Trophoblast cell (in vitro differentiated cells and primary cell): Measurements from ENCODE around the gene OBSL1.

Experiments used
- DNase-seq, 2 donors: peaks; one replicate each; pipeline ENCODE4 v3.0.0-alpha.2; 2016
- H2AFZ ChIP-seq: 2 replicates; pipeline ENCODE4 v1.6.1; 2013; ENCODE audit warnings: low read length, moderate library complexity, mild to moderate bottlenecking; ENCODE audit not compliant: insufficient read depth, poor library complexity
- H2AK5ac ChIP-seq: 2 replicates; pipeline ENCODE4 v1.6.1; 2013; ENCODE audit warnings: mild to moderate bottlenecking, low read length
- H2BK120ac ChIP-seq: 2 replicates; pipeline ENCODE4 v1.6.1; 2013; ENCODE audit warnings: low read length, mild to moderate bottlenecking, moderate library complexity; ENCODE audit not compliant: insufficient read depth, poor library complexity
- H2BK12ac ChIP-seq: 2 replicates; pipeline ENCODE4 v1.6.1; 2013; ENCODE audit warnings: mild to moderate bottlenecking, low read length, moderate library complexity
- H2BK5ac ChIP-seq: 2 replicates; pipeline ENCODE4 v1.6.1; 2013; ENCODE audit warnings: low read length, low read depth, moderate library complexity, mild to moderate bottlenecking; ENCODE audit not compliant: poor library complexity
- H3K14ac ChIP-seq: 2 replicates; pipeline ENCODE4 v1.6.1; 2013; ENCODE audit warnings: mild to moderate bottlenecking, low read length
- H3K18ac ChIP-seq: 2 replicates; pipeline ENCODE4 v1.6.1; 2013; ENCODE audit warnings: mild to moderate bottlenecking, low read length
- H3K23ac ChIP-seq: 2 replicates; pipeline ENCODE4 v1.6.1; 2013; ENCODE audit warnings: low read length
- H3K27ac ChIP-seq: 2 replicates; pipeline ENCODE4 v1.5.1; 2013; ENCODE audit warnings: low read depth, mild to moderate bottlenecking, inconsistent platforms, low read length, moderate library complexity
- H3K27me3 ChIP-seq: 2 replicates; pipeline ENCODE4 v1.6.1; 2013; ENCODE audit warnings: inconsistent platforms, mild to moderate bottlenecking, low read length, moderate library complexity; ENCODE audit not compliant: insufficient read depth
- H3K36me3 ChIP-seq, 2 experiments: 1 replicate in 1 of 2; 2 replicates in 1 of 2; pipeline ENCODE4 v1.6.1; 2013; ENCODE audit warnings: low read length in 2 of 2, mild to moderate bottlenecking in 2 of 2, moderate library complexity in 1 of 2; ENCODE audit not compliant: insufficient read depth in 2 of 2, control insufficient read depth in 1 of 2
- H3K4ac ChIP-seq: 2 replicates; pipeline ENCODE4 v1.6.1; 2013; ENCODE audit warnings: low read depth, mild to moderate bottlenecking, low read length, moderate library complexity
- H3K4me1 ChIP-seq, 2 experiments: 1 replicate in 1 of 2; 2 replicates in 1 of 2; pipeline ENCODE4 v1.6.1; 2013; ENCODE audit warnings: low read length in 2 of 2, mild to moderate bottlenecking in 2 of 2, moderate library complexity in 1 of 2; ENCODE audit not compliant: insufficient read depth in 2 of 2, control insufficient read depth in 1 of 2
- H3K4me2 ChIP-seq: 2 replicates; pipeline ENCODE4 v1.6.1; 2013; ENCODE audit warnings: inconsistent platforms, mild to moderate bottlenecking, low read length, moderate library complexity
- H3K4me3 ChIP-seq: 2 replicates; pipeline ENCODE4 v1.5.1; 2013; ENCODE audit warnings: mild to moderate bottlenecking, low read depth, low read length, inconsistent platforms
- H3K79me1 ChIP-seq: one replicate; pipeline ENCODE4 v1.6.1; 2013; ENCODE audit warnings: low read length
- H3K79me2 ChIP-seq: 2 replicates; pipeline ENCODE4 v1.6.1; 2013; ENCODE audit warnings: low read length, mild to moderate bottlenecking; ENCODE audit not compliant: control insufficient read depth, insufficient read depth, poor library complexity
- H3K9ac ChIP-seq: 2 replicates; pipeline ENCODE4 v1.6.1; 2013; ENCODE audit warnings: mild to moderate bottlenecking, low read length
- H3K9me3 ChIP-seq: 2 replicates; pipeline ENCODE4 v1.6.1; 2013; ENCODE audit warnings: low read depth, mild to moderate bottlenecking, control low read depth, inconsistent platforms, low read length; ENCODE audit not compliant: insufficient read depth
- H4K12ac ChIP-seq: 2 replicates; pipeline ENCODE4 v1.6.1; 2013; ENCODE audit warnings: low read depth, mild to moderate bottlenecking, low read length, moderate library complexity
- H4K8ac ChIP-seq: 2 replicates; pipeline ENCODE4 v1.6.1; 2013; ENCODE audit warnings: low read depth, mild to moderate bottlenecking, low read length, moderate library complexity
- H4K91ac ChIP-seq: one replicate; pipeline ENCODE4 v1.6.1; 2013; ENCODE audit warnings: low read depth, mild to moderate bottlenecking, low read length, moderate library complexity
- WGBS: extraction: QIAGEN DNeasy Blood & Tissue Kit; methylation state at CpG from one replicate; pipeline ENCODE4 v1.1.7; 2013; ENCODE audit warnings: missing lambda C conversion rate; ENCODE audit not compliant: insufficient read length, insufficient coverage; ENCODE audit errors: extremely low coverage; 5-methylcytosine and 5-hydroxymethylcytosine counted together

OBSL1 gene

DNA sequence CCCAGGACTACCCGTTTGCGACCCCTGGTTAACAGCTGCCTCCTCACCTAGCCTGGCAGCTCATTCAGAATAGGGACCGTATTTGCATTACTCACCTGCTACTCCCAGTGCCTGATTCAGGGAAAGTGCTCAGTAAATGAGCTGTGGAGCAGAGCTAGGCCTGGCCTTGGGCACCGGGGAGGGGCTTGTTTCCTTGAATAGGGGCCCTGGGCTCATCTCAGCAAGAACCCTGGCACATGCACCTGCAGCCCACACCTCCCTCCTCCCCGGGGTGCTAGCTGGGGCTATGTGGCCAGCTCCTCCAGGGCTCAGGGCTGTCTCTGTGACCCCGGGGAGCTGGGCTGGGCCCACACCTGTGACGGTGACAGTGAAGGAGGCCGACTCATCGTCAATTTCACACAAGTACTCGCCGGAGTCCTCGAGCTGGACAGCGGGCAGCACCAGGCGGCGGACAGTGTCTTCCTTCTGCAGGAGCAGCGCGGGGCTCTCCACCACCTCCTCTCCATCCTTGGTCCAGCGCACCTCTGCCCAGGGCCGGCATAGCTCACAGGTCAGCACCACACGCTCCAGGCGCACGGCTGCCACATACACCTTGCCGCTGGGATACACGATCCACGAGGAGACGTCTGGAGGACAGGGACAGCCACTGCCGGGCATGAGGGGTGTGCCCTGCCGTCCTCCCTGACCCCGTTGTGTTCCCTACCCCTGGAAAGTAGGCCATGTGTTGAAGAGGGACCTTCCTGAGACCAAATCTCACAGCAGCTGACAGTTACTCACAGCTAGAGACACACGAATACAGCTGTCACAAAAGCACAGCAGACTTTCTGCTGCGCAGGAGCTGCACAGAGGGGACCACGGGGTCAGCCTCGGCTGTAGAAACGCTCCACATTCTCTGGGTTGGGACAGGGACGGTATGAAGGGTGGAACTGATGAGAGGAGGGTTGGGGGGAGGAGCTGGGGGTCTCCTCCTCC, 9.0 kb downstream of the OBSL1 start:
- Histone ChIP-seq H3K79me2 (no peaks in the 10 kb centered on the region), H3K36me3 (peaks cover 72 to 78% of the 10 kb centered on the region in 2 experiments), H2AFZ (no peak overlapping the region), H2AK5ac (no peak overlapping the region), H3K23ac (no peak overlapping the region), H3K14ac (no peak overlapping the region), H3K18ac (no peak overlapping the region), H2BK12ac (no peak overlapping the region), H3K79me1 (peaks cover 11% of the 10 kb centered on the region), H2BK5ac (no peak overlapping the region), H4K8ac (no peak overlapping the region), H3K9me3 (peaks cover 1% of the 10 kb centered on the region), H3K4me3 (no peak overlapping the region), H4K91ac (no peak overlapping the region), H2BK120ac (no peak overlapping the region), H3K4ac (no peak overlapping the region), H3K4me2 (no peak overlapping the region), H3K27me3 (no peaks in the 10 kb centered on the region), H3K4me1 (peaks cover 22 to 27% of the 10 kb centered on the region in 2 experiments), H4K12ac (no peak overlapping the region), H3K9ac (no peak overlapping the region), H3K27ac (peak overlapping the region; percentile 67)
- no CpG with 5 or more reads among the region's 35 CpGs for WGBS
- DNase-seq, result no peak

DNA sequence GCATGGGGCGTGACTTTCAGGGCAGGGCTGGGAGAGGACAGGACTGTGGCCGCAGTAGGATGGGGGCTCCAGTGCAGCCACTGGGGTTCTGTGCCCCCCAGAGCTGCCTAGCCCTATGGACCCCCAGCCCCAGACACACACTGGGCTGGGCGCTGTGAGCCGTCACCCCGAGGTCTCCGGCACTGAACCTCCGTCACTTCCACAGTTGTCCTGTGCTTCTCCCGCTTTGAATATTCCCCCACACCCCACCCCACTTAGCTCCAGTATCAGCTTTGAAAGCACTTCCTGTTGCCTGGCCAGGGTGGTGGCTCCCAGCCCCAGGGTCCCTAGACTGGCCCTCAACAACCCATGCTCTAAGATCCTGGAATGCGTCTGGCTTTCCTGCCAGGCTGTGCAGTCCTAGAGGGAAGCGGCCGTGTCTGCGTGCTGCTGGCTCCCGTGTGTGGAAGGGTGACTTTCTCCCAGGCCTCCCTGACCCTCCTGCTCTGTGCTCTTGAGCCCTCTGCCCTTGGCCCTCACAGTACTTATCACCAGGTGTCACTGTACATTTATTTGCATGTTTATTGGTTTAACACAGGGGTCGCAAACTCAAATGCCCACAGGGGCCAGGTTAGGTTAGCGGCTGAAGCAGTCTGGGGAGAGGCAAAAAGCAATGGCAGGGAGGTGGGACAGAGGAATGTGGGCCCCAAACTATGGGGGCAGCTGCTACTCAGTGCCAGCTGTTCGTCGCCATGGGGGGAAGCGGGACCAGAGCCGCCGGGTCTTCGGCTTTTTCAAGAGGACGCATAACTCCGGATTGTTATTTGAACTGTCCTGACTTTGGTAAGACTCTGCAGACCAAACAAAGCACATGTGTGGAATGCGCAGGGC, 9.9 kb downstream of the OBSL1 start:
- peaks cover 22% of the 10 kb centered on the region in 2 experiments for H3K4me1 ChIP-seq
- peak overlapping the region; percentile 3 for H4K8ac ChIP-seq
- H2BK120ac ChIP-seq, result peak overlapping the region; percentile 12
- peak overlapping the region; percentile 16 for H4K91ac ChIP-seq
- no peak overlapping the region for H3K23ac ChIP-seq
- no peak overlapping the region for H2AFZ ChIP-seq
- no peak overlapping the region for H3K4me2 ChIP-seq
- no peak overlapping the region for H3K9ac ChIP-seq
- H3K18ac ChIP-seq, result peak overlapping the region; percentile 40
- H3K79me2 ChIP-seq, result no peaks in the 10 kb centered on the region
- no peak overlapping the region for H3K4ac ChIP-seq
- peaks cover 11% of the 10 kb centered on the region for H3K79me1 ChIP-seq
- H3K36me3 ChIP-seq, result peaks cover 71 to 76% of the 10 kb centered on the region in 2 experiments
- H3K9me3 ChIP-seq, result peaks cover 1% of the 10 kb centered on the region
- H2BK5ac ChIP-seq, result peak overlapping the region; percentile 8
- no peak for DNase-seq
- H2BK12ac ChIP-seq, result peak overlapping the region; percentile 43
- peak overlapping the region; percentile 16 for H2AK5ac ChIP-seq
- no peaks in the 10 kb centered on the region for H3K27me3 ChIP-seq
- WGBS, result no CpG with 5 or more reads among the region's 24 CpGs
- peak overlapping the region; percentile 1 for H3K4me3 ChIP-seq
- H3K14ac ChIP-seq, result peak overlapping the region; percentile 13
- H4K12ac ChIP-seq, result no peak overlapping the region
- H3K27ac ChIP-seq, result peak overlapping the region; percentile 67

GRCh38 chr2:219560893-219561178, 10.5 kb downstream of the OBSL1 start:
- DNase-seq, result no peak
- Histone ChIP-seq H3K4me1 (peaks cover 22% of the 10 kb centered on the region in 2 experiments), H3K14ac (peak overlapping the region; percentile 13), H2BK5ac (peak overlapping the region; percentile 8), H2AFZ (no peak overlapping the region), H3K4ac (no peak overlapping the region), H3K18ac (peak overlapping the region; percentile 40), H3K27me3 (no peaks in the 10 kb centered on the region), H3K79me2 (no peaks in the 10 kb centered on the region), H2BK120ac (peak overlapping the region; percentile 12), H3K4me2 (no peak overlapping the region), H3K23ac (no peak overlapping the region), H2AK5ac (peak overlapping the region; percentile 16), H3K9ac (no peak overlapping the region), H4K12ac (no peak overlapping the region), H3K27ac (peak overlapping the region; percentile 67), H3K9me3 (peaks cover under 1% of the 10 kb centered on the region), H3K4me3 (peak overlapping the region; percentile 1), H3K36me3 (peaks cover 74 to 76% of the 10 kb centered on the region in 2 experiments), H3K79me1 (peaks cover 11% of the 10 kb centered on the region), H2BK12ac (peak overlapping the region; percentile 43), H4K8ac (peak overlapping the region; percentile 3), H4K91ac (peak overlapping the region; percentile 16)
- no CpG with 5 or more reads among the region's 3 CpGs for WGBS

GRCh38 chr2:219560037-219560892, 11.1 kb downstream of the OBSL1 start:
- Histone ChIP-seq H3K18ac (no peak overlapping the region), H3K4me2 (no peak overlapping the region), H3K4ac (no peak overlapping the region), H3K36me3 (peaks cover 70 to 75% of the 10 kb centered on the region in 2 experiments), H3K4me1 (peaks cover 22% of the 10 kb centered on the region in 2 experiments), H3K79me2 (no peaks in the 10 kb centered on the region), H2AK5ac (no peak overlapping the region), H2AFZ (no peak overlapping the region), H2BK120ac (no peak overlapping the region), H3K23ac (no peak overlapping the region), H2BK5ac (no peak overlapping the region), H4K8ac (no peak overlapping the region), H3K14ac (no peak overlapping the region), H4K12ac (no peak overlapping the region), H3K4me3 (no peak overlapping the region), H4K91ac (peak overlapping the region; percentile 1), H2BK12ac (no peak overlapping the region), H3K79me1 (peaks cover 11% of the 10 kb centered on the region), H3K27me3 (no peaks in the 10 kb centered on the region), H3K9ac (no peak overlapping the region), H3K27ac (no peak overlapping the region), H3K9me3 (no peaks in the 10 kb centered on the region)
- WGBS, result no CpG with 5 or more reads among the region's 8 CpGs
- DNase-seq, result no peak
